Nephron progenitor cell (in vitro differentiated cells): ENCODE measurements around the gene RXFP1.

ENCODE experiments used
- DNase-seq: peaks from one replicate; pipeline ENCODE4 v3.0.0; 2021
- H3K27ac Mint-ChIP-seq: 2 replicates; pipeline ENCODE4 v1.8.0; 2021; ENCODE audit warnings: mild to moderate bottlenecking, moderate library complexity, mixed read lengths
- H3K27me3 Mint-ChIP-seq: 2 replicates; pipeline ENCODE4 v1.8.0; 2021; ENCODE audit warnings: mild to moderate bottlenecking, low read depth, mixed read lengths; ENCODE audit not compliant: poor library complexity
- H3K36me3 Mint-ChIP-seq: 2 replicates; pipeline ENCODE4 v1.8.0; 2021; ENCODE audit warnings: low read depth, mixed read lengths
- H3K4me1 Mint-ChIP-seq: 2 replicates; pipeline ENCODE4 v1.8.0; 2021; ENCODE audit warnings: mixed read lengths
- H3K4me3 Mint-ChIP-seq: 2 replicates; pipeline ENCODE4 v1.8.0; 2021; ENCODE audit warnings: mild to moderate bottlenecking, moderate library complexity, mixed read lengths
- H3K9me3 Mint-ChIP-seq: 2 replicates; pipeline ENCODE4 v1.8.0; 2021; ENCODE audit warnings: mild to moderate bottlenecking, moderate library complexity, mixed read lengths
- TF ChIP-seq, protein P1 (sequence below): fragments of 200-600 bp; sonication (generic); IDR thresholded peaks from 2 replicates; pipeline ENCODE4 v1.5.0; 2021; ENCODE audit warnings: antibody characterized with exemption

Gene RXFP1

DNA sequence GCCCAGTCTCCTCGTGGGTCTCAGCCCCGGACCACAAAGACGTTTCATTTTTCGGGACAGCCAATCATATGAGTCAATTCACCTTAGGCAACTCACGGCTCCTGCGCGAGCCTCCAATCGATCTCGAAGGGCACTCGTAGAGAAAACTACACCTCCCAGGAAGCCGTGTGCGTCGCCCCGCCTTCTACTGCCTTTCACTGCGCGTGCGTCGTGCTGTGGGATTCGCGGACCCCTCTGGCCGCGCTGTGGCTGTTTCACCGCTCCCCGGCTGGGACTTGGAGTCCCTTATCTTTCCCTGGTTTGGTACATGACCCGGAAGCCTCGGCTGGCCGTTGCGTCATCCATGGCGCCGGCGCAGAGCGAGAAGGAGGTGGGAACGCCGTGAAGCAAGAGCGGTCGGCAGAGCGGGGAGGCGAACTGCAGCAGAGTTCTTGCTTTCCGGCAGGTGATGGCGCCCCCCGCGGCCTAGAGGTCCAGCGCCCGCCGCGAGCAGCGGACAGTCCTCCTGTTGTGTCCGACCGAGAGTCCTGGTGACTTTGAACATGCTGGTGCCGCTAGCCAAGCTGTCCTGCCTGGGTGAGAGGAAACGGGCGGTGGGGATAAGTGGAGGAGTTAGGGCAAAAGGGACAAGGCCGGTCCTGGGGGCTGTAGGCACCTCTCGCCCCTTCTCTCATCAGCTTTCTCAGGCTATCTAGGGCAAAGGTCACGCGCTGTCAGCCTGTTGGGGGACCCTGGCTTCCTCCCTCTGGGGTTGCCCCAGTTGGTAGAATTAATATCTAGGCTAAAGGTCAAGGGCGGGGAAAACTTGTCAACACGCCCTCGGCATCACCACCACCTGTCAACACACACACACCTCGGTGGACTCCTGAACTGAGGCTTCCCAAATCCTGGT, 150.5 kb downstream of the RXFP1 start, which contains the start of gene ETFDH:
Gene ETFDH (plus strand): TSS at position 382 of the 892 bp plus-strand sequence. CDS start 161 bp downstream, at position 543.
- H3K4me1 Mint-ChIP-seq, result peaks cover 38% of the 10 kb centered on the region
- H3K4me3 Mint-ChIP-seq, result peak within 1 kb of the TSS; percentile 98
- peaks cover 15% of the 10 kb centered on the region for H3K36me3 Mint-ChIP-seq
- no peaks in the 10 kb centered on the region for H3K27me3 Mint-ChIP-seq
- no peaks in the 10 kb centered on the region for H3K9me3 Mint-ChIP-seq
- peak within 1 kb of the TSS; percentile 99 for H3K27ac Mint-ChIP-seq
- DNase-seq, result peak; percentile 95
- TF ChIP-seq, protein P1, sequence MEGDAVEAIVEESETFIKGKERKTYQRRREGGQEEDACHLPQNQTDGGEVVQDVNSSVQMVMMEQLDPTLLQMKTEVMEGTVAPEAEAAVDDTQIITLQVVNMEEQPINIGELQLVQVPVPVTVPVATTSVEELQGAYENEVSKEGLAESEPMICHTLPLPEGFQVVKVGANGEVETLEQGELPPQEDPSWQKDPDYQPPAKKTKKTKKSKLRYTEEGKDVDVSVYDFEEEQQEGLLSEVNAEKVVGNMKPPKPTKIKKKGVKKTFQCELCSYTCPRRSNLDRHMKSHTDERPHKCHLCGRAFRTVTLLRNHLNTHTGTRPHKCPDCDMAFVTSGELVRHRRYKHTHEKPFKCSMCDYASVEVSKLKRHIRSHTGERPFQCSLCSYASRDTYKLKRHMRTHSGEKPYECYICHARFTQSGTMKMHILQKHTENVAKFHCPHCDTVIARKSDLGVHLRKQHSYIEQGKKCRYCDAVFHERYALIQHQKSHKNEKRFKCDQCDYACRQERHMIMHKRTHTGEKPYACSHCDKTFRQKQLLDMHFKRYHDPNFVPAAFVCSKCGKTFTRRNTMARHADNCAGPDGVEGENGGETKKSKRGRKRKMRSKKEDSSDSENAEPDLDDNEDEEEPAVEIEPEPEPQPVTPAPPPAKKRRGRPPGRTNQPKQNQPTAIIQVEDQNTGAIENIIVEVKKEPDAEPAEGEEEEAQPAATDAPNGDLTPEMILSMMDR, result peak; percentile 47

GRCh38 chr4:158673633-158674032, 152.0 kb downstream of the RXFP1 start:
- TF ChIP-seq, protein P1, result no peak
- Mint-ChIP-seq H3K27ac (no peak overlapping the region), H3K27me3 (no peaks in the 10 kb centered on the region), H3K9me3 (no peaks in the 10 kb centered on the region), H3K4me1 (peaks cover 26% of the 10 kb centered on the region), H3K4me3 (no peak overlapping the region), H3K36me3 (peaks cover 5% of the 10 kb centered on the region)
- no peak for DNase-seq

GRCh38 chr4:158676076-158676475, 154.4 kb downstream of the RXFP1 start:
- DNase-seq, result no peak
- Mint-ChIP-seq H3K27ac (no peak overlapping the region), H3K36me3 (no peaks in the 10 kb centered on the region), H3K4me3 (no peak overlapping the region), H3K27me3 (no peaks in the 10 kb centered on the region), H3K4me1 (peaks cover 10% of the 10 kb centered on the region), H3K9me3 (no peaks in the 10 kb centered on the region)
- TF ChIP-seq, protein P1, result no peak

DNA sequence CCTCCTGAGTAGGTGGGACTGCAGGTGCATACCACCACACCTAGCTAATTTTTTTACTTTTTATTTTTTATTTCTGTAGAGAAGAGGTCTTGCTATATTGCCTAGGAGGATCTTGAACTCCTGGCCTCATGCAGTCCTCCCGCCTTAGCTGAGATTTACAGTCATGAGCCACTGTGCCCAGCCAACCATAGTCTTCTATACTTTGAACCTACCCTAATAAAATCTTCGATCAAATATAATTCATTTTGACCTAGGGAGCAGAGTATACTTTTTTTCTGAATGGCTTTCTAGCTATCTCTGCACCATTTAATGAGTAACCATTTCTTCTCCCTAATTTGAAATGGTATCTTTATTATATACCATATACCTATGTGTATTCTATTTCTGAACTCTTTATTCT, 157.1 kb downstream of the RXFP1 start:
- TF ChIP-seq, protein P1, result no peak
- DNase-seq, result no peak
- no peak overlapping the region for H3K4me3 Mint-ChIP-seq
- H3K4me1 Mint-ChIP-seq, result no peaks in the 10 kb centered on the region
- H3K27ac Mint-ChIP-seq, result no peak overlapping the region
- H3K9me3 Mint-ChIP-seq, result no peaks in the 10 kb centered on the region
- H3K36me3 Mint-ChIP-seq, result no peaks in the 10 kb centered on the region
- no peaks in the 10 kb centered on the region for H3K27me3 Mint-ChIP-seq

- Mint-ChIP-seq H3K27me3 (no peaks in the 10 kb centered on the region), H3K36me3 (no peaks in the 10 kb centered on the region), H3K27ac (no peak overlapping the region), H3K4me3 (no peak overlapping the region), H3K4me1 (no peaks in the 10 kb centered on the region), H3K9me3 (no peaks in the 10 kb centered on the region)
- DNase-seq, result no peak
- TF ChIP-seq, protein P1, result no peak
Observed at GRCh38 chr4:158681629-158682028, 159.9 kb downstream of the RXFP1 start.

- Mint-ChIP-seq H3K9me3 (no peaks in the 10 kb centered on the region), H3K36me3 (no peaks in the 10 kb centered on the region), H3K4me1 (no peaks in the 10 kb centered on the region), H3K27ac (no peak overlapping the region), H3K27me3 (no peaks in the 10 kb centered on the region), H3K4me3 (no peak overlapping the region)
- no peak for DNase-seq
- TF ChIP-seq, protein P1, result no peak
Observed at GRCh38 chr4:158682066-158682465, 160.4 kb downstream of the RXFP1 start.
